ENCODE measurements around the gene KCNMB1.

GRCh38 chr5:170386743-170387395 lies 2.3 kb downstream of the KCNMB1 start:
- TF ChIP-seq, protein P1, sequence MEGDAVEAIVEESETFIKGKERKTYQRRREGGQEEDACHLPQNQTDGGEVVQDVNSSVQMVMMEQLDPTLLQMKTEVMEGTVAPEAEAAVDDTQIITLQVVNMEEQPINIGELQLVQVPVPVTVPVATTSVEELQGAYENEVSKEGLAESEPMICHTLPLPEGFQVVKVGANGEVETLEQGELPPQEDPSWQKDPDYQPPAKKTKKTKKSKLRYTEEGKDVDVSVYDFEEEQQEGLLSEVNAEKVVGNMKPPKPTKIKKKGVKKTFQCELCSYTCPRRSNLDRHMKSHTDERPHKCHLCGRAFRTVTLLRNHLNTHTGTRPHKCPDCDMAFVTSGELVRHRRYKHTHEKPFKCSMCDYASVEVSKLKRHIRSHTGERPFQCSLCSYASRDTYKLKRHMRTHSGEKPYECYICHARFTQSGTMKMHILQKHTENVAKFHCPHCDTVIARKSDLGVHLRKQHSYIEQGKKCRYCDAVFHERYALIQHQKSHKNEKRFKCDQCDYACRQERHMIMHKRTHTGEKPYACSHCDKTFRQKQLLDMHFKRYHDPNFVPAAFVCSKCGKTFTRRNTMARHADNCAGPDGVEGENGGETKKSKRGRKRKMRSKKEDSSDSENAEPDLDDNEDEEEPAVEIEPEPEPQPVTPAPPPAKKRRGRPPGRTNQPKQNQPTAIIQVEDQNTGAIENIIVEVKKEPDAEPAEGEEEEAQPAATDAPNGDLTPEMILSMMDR (conservative IDR thresholded peaks at IDR 0.05; ENCODE audit: low read depth, low read length): no peak
- no peak for TF ChIP-seq EZH2 (IDR thresholded peaks at IDR 0.05; ENCODE audit: low read length, unreplicated experiment)
- TF ChIP-seq EZH2phosphoT487 (IDR thresholded peaks at IDR 0.05; ENCODE audit: borderline replicate concordance, low read length): no peak

Data from PC-3 (cell line).